ENCODE measurements around the gene COL4A5.

The COL4A5 gene

DNA sequence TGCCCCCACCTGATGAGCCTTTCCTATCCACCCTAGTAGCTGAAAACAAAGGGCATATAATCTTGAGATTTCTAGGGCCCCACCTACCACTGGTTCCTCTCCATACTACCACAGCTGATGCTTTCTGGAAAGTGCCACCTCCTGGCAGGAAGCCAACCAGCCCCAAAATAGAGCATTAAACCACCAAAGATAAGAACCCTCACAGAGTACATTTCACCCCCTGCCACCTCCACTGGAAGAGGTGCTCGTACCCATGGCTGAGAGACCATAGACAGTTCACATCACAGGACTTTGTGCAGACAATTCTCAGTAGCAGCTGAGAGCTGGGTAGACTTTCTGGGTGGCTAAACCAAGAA is 202.6 kb downstream of the COL4A5 start:
- TF ChIP-seq, protein P1, sequence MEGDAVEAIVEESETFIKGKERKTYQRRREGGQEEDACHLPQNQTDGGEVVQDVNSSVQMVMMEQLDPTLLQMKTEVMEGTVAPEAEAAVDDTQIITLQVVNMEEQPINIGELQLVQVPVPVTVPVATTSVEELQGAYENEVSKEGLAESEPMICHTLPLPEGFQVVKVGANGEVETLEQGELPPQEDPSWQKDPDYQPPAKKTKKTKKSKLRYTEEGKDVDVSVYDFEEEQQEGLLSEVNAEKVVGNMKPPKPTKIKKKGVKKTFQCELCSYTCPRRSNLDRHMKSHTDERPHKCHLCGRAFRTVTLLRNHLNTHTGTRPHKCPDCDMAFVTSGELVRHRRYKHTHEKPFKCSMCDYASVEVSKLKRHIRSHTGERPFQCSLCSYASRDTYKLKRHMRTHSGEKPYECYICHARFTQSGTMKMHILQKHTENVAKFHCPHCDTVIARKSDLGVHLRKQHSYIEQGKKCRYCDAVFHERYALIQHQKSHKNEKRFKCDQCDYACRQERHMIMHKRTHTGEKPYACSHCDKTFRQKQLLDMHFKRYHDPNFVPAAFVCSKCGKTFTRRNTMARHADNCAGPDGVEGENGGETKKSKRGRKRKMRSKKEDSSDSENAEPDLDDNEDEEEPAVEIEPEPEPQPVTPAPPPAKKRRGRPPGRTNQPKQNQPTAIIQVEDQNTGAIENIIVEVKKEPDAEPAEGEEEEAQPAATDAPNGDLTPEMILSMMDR (conservative IDR thresholded peaks at IDR 0.05), result no peak
- no peak overlapping the region for H3K27ac ChIP-seq

DNA sequence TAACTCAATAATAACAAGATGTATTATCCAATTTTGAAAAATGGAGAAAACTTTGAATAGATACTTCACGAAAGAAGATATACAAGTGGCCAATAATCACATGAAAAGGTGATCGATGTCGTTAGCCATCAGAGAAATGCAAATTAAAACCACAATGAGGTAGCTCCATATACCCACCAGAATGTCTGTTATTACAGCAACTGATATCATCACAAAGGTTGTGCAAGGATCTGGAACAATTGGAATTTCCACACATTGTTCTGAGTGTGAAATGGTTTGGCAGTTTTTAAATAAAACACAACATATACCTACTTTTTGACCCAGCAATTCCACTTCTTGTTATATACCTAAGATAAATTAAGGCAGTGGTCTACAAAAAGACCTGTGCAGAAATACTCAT is 225.1 kb downstream of the COL4A5 start:
- TF ChIP-seq, protein P1 (conservative IDR thresholded peaks at IDR 0.05), result no peak
- no peak overlapping the region for H3K27ac ChIP-seq

DNA sequence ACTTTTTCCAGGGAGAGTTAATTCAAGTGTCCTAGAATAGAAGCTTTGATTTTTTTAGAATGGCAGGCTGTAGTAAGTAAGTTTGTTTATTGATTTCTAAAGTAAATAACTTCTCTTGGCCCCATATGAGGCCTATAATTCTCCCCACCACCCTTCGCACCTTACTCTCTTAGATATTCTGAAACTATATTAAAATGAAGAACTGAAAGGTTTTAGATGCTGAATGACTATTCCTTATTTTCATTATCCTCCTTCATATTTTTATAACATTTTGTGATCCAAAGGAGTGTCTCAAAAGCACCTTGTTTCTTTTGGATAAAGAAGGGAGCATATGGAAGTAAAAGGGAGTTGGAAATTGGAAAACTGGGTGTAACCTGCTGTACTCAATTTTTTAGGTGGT is 226.5 kb downstream of the COL4A5 start:
- no peak overlapping the region for H3K27ac ChIP-seq
- TF ChIP-seq, protein P1 (conservative IDR thresholded peaks at IDR 0.05), result no peak

DNA sequence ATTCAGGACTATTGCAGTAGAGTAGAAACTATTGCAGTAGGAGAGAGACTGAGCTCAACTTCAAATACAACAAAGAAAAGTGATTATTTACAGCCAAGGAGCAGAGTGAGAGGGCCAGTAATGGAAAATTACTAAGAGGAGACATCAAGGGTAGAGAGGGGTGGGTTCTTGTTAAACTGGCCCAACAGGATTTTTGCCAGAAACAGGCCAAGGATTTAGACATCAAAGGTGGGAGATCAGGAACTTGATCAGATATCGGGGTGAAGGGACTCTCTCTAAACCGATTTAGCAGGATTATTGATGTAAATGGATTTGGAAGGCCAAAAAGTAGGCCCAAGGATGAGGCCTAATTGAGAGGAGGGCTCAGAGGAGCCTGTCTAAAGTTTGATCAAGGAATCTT is 231.9 kb downstream of the COL4A5 start:
- TF ChIP-seq, protein P1 (conservative IDR thresholded peaks at IDR 0.05), result no peak
- H3K27ac ChIP-seq, result no peak overlapping the region

DNA sequence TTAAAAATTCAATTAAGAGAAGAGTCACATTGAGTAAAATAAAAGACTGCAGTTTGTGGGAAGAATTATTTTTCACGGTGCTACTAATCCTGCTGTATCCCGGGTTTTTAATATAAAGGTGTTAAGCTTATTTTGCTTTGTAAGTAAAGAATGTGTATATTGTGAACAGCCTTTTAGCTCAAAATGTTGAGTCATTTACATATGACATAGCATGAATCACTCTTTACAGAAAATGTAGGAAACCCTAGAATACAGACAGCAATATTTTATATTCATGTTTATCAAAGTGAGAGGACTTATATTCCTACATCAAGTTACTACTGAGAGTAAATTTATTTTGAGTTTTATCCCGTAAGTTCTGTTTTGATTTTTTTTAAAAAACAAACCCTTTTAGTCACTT is 257.1 kb downstream of the COL4A5 start:
- no peak overlapping the region for H3K27ac ChIP-seq
- TF ChIP-seq, protein P1 (conservative IDR thresholded peaks at IDR 0.05), result no peak

DNA sequence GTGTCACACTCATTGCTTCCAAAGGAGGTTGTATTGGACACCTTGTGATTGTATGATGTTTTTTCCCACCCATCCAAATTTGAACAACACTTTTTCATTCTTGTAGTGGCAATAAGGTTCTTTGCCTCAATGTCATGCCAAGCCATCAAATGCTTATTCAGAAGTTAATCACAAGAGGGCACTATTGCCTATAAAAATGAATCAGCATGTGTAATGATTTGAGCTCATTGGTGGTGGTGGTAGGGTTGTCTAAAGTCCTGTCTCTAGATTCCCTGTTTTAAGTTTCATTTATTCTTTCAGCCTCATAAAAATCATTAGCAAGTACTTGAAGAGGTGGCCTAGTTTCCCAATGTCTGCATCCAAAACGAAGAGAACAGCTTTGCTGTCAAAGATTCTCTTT is 259.7 kb downstream of the COL4A5 start:
- TF ChIP-seq, protein P1 (conservative IDR thresholded peaks at IDR 0.05), result peak; percentile 42

DNA sequence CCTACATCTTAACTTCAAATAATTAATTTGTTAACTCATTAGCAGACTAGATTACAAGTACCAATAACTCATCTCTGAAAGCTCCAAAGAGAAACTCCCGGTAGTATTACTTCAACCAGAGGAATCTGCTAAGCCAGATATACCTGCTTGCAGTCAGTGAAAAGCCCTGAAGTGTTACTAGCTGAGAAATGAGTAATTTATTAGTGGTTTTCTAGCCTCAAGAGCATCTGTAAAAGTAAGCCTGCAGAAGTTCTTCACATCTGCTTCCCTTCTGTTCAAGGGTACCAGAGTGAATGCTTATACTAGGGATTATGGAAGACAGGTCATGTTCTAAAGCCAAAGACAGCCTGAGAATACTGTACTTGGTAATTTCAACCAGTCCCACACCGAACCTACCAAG is 262.0 kb downstream of the COL4A5 start:
- no peak overlapping the region for H3K27ac ChIP-seq
- TF ChIP-seq, protein P1 (conservative IDR thresholded peaks at IDR 0.05), result no peak

More for the DNA sequence above, 259.7 kb downstream of the COL4A5 start:
- no peak overlapping the region for H3K27ac ChIP-seq

DNA sequence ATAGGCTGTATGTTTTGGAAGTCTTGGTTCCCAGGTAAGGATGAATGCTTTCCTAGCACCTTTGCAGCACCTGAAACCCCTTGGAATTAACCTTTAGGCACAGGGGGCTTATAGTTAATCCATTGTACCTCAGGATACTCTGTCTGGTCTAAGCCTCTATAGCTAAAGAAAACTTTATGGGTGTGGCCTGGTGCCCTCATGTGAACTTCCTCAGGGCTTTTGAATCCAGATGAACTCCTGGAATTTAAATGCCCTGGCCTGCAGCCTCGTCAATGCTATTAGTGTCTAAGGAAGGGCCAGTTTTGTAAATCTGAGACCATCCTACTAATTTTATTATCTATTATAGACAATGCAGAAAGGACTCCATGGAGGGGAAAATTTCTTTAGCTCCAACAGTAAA is 262.9 kb downstream of the COL4A5 start:
- TF ChIP-seq, protein P1 (conservative IDR thresholded peaks at IDR 0.05), result no peak
- no peak overlapping the region for H3K27ac ChIP-seq

All from VCaP (cell line).